NT2/D1 (cell line): Measurements from ENCODE around the gene ETV4.

Source experiments
- SUZ12 ChIP-seq: IDR thresholded peaks from 2 replicates; pipeline ENCODE4 v1.6.1; 2011; ENCODE audit not compliant: insufficient read length, insufficient read depth; ENCODE audit errors: extremely low read depth
- YY1 ChIP-seq: IDR thresholded peaks from 2 replicates; pipeline ENCODE4 v1.6.1; 2011; ENCODE audit not compliant: insufficient read length, insufficient read depth
- ZNF274 ChIP-seq: IDR thresholded peaks from 2 replicates; pipeline ENCODE4 v1.6.1; 2011; ENCODE audit warnings: mild to moderate bottlenecking, low read depth, low read length

DNA sequence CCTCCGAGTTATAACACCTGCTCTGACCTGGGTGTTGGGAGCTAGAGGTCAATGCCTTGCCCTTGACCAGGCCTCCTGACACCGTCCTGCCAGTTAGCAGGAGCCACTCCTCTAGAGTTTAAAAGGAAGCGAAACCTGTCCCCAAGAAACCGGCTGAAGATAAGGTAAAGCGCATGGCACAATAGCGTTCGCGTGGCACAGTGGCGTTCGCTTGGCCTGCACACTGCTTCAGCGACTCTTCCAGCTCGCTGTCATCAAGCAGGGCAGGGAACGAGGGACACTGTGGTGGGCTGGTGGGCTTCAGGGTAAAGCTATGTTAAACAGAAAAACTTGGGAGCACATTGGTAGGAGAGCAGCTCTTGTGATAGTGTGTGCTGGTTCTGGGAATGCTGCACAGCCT lies 28.2 kb upstream of the ETV4 start:
- TF ChIP-seq ZNF274 (no peak), SUZ12 (no peak), YY1 (no peak)
